GM13976 (cell line): ENCODE data around the gene MAFG.

Source experiments
- DNase-seq: peaks from one replicate; pipeline ENCODE4 v3.0.0; 2012; ENCODE audit warnings: low spot score
- in situ Hi-C: fragments of 300-500 bp; cut with MboI; formaldehyde crosslinking; loops from one replicate; pipeline ENCODE4 v1.12.0; 2022; ENCODE audit warnings: low sequenced_read_pairs, mixed read lengths, inconsistent platforms; ENCODE audit not compliant: unreplicated experiment
- TF ChIP-seq, protein P1 (sequence below): IDR thresholded peaks from 2 replicates; pipeline ENCODE4 v1.5.1; 2012; ENCODE audit warnings: borderline replicate concordance, mild to moderate bottlenecking; ENCODE audit not compliant: insufficient read depth; ENCODE audit errors: extremely low read depth, missing control alignments, control extremely low read depth

Gene MAFG

DNA sequence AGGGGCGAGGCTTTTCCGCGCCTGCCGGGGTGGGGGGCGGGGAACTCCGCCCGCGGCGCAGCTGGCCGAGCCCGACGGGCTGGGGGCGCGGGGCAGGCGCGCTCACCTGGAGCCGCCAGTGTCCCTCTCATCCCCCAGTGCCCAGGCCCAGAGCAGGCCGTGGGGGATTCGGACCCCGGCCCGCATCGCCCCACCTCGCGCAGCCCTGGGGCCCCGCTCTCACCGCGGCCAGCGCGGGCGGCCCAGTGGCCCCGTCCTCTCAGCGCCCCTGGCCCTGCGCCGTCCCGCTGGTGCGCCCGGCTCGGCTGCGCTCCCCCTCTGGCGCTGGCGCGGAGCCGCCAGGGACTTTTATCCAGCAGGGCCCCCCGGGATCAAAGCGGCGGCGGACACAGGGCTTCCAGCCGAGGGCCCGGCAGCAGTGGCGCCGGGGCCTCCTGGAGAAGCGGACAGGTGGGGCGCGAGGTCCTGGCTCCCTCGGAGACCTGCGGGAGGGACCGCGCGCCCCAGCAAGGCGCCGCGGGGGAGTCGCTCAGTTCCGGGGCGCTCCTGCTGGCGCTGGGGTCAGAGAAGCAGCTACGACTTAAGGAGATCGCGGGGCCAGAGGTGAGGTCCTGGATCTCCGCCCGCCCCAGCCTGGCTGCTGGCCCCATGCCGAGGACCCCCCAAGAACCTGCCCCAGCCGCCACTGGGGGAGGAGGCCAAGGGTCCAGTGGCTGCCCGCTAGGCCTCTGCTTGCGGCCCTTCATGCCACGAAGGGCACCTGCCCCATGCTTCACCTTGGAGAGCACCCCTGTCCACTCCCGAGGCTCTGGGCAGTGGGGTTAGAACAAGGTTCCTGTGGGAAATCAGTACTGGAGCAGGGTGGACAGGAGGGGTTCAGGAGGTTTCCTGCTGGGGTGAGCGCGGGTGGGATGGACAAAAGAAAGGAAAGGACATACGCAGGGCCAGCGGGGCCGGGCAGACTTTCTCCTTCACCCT lies 34.3 kb upstream of the MAFG start:
- TF ChIP-seq, protein P1, sequence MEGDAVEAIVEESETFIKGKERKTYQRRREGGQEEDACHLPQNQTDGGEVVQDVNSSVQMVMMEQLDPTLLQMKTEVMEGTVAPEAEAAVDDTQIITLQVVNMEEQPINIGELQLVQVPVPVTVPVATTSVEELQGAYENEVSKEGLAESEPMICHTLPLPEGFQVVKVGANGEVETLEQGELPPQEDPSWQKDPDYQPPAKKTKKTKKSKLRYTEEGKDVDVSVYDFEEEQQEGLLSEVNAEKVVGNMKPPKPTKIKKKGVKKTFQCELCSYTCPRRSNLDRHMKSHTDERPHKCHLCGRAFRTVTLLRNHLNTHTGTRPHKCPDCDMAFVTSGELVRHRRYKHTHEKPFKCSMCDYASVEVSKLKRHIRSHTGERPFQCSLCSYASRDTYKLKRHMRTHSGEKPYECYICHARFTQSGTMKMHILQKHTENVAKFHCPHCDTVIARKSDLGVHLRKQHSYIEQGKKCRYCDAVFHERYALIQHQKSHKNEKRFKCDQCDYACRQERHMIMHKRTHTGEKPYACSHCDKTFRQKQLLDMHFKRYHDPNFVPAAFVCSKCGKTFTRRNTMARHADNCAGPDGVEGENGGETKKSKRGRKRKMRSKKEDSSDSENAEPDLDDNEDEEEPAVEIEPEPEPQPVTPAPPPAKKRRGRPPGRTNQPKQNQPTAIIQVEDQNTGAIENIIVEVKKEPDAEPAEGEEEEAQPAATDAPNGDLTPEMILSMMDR, result no peak
- no peak for DNase-seq
- in situ Hi-C loops, result no loop called here

DNA sequence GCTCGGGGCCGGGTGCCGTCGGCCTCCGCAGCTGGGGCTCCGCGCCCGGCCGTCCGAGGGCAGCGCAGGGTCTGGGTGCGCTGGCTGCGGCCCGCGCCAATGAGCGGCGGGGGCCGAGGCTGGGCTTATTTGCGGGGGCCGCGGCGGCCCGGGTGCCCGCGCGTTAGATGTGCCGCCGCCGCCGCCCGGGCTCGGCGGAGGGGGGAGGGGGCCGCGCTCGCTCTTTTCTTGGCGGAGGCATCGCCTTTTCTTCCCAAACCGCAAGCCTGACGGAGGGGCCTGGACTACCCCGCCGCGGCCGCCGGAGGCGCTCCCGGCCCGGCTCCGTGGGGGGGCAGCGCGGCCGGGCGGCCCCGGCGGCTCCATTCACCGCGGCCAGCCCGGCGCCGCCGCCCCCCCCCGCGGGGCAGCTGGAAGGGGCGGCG lies 33.6 kb upstream of the MAFG start, which contains the start of gene NOTUM:
NOTUM (minus strand) TSS at position 101 of the 425 bp plus-strand sequence. CDS start 278 bp downstream, outside the sequence.
- in situ Hi-C loops, result no loop called here
- TF ChIP-seq, protein P1, result no peak
- DNase-seq, result no peak

DNA sequence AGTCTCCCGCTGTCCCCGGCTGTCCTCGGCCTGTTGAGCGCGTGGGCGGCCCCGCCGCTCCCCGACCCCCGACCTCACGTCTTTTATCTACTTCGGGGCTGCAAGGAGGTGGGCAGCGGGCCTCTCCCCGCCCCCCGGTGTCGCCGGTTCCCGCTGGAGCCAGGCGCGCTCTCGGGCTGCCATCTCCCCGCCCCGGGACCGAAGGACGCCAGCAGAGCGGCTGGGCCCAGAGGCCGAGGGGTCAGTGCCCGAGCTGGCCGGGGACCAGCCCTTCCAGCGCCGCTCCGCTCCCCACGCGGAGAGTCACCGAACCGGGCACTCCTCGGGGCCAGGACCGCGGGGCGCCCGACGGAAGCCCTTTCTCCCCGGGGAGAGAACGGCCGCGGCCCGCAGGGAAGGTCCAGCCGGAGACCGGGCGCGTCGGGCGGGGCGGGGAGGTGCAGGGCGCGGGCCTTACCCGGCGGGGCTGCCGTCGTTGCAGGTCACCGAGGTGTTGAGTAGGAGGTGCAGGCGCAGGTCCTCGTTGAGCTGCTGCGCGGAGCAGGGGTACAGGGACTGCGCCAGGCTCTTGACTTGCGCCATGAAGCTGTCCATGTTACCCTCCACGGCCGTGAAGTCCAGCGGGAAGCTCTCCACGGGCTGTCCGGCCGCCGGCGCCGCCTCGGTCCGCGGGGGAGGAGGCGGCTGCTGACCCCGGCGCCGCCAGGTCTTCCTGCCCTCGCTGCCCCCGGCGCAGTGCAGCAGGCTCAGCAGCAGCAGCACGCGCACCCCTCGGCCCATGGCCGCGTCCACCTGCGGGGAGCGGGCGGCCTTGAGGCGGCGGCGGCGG lies 32.8 kb upstream of the MAFG start:
- TF ChIP-seq, protein P1, result no peak
- DNase-seq, result no peak
- in situ Hi-C loops, result no loop called here

DNA sequence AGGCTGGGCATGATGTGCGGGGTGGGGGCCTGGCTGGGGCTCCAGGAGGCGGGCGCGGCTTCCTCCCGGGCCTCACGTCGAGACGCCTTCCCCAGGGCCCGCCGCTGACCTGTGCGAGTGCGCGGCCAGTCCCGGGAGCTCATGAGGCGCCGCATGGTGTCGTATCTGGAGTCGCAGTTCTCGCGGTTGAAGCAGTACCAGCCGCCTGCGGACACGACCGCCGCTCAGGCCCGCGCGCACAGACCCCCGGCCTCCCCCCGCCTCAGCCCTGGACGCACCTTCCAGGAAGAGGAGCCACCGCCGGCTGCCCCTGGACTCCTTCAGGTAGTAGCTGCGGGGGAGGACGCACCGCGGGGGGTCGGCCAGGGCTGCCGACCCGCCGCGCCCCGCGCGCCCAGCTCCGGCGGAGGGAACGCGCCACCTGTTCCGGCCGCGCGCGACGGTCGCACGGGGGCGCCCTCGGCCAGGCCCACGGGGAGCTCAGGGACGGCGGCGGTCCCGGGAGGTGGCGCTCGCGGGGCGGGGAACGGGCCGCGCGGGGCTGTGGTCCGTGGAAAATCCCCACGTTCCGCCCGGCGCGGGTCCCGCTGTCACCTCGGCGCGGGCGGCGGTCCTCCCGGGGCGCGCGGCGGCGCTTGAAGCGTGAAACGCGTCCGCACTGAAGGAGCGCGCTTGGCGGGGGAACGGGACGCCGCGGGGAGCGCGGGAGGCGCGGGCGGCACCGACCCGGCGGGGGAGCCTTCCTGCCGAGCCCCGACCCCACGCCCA lies 32.0 kb upstream of the MAFG start:
- TF ChIP-seq, protein P1, result peak; percentile 100
- DNase-seq, result peak; percentile 92
- in situ Hi-C loops, result no loop called here

DNA sequence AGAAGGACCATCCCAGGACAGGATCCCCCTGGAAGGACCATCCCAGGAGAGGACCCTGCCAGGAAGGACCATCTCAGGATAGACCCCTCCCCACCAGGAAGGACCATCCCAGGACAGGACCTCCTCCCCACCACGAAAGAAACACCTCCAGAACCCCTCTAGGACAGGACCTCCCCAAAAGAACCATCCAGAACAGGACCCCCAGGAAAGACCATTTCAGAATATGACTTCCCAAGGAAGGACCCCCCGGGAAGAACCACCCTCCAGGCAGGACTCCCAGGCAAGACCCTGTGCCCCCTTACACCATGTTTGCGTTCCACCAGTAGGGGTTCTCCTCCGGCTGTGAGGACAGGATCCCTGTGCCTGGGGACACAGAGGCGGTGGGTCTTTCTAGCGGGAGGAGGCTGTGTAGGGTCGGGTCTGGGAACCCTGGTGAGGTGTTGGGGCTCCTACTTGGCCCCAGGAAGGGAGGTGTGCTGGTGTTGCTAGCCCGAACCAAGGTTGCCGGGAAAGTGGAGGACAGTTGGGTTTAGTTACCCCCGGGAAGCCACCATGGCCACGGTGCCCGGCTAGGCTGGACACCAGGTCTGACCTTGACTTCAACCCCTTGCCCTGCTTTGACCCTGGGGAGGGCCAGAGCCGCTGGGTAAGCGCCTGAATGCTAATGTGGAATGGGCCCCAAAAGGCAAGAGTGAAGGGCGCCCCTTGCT lies 31.3 kb upstream of the MAFG start:
- in situ Hi-C loops, result no loop called here
- no peak for DNase-seq
- TF ChIP-seq, protein P1, result no peak
